Kasumi-1 (cell line): ENCODE results near the gene SLC7A14.
A peak's percentile ranks its signal among the peaks of the same experiment; 100 is the strongest.

Source experiments
- DNase-seq, 2 experiments: peaks; one replicate each; lab custom pipeline; 2025; lab: John Stamatoyannopoulos, UW

SLC7A14 gene

DNA sequence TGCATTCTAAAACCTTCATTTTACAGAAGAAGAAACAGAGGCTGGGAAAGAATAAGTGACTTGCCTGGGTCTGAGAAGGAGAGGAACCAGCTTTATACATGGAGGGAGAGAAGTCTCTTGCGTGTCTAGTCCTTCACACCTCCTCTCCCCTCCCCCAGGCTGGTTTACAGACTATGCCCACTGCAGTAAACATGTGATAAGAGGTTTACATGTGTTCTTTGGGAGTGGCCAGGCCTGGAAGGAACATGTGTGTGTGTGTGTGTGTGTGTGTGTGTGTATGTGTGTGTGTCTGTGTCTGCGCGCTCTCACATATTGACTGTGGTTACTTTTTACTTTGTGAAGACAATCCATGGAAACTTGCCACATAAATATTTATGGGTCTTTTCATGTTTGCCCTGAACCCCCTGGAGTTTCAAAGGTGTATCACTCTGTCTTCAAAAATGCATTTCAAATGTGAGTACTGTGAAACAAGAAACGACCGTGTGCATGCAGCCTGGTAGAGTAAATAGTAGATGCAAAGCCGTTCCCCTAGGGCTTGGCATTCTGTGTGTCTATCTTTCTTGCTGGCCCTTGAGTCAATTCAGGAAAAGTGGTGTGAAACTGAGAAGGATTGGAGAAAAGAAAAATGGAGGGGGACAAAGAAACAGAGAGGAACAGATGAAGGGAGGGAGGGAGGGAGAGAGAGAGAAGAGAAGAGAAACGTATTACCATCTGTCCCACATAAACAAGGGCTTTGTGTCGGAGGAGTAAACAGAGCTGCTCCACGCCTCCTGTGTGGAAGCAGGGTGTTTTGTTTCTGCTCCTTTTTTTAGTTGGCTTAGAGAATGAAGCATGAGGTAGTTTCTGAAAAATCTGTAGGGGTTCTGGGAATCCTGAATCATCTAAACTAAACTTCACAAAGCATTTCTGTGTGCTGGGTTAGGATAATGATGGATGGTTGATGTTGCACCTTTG, 115.5 kb downstream of the SLC7A14 start:
- DNase-seq, result no peak

DNA sequence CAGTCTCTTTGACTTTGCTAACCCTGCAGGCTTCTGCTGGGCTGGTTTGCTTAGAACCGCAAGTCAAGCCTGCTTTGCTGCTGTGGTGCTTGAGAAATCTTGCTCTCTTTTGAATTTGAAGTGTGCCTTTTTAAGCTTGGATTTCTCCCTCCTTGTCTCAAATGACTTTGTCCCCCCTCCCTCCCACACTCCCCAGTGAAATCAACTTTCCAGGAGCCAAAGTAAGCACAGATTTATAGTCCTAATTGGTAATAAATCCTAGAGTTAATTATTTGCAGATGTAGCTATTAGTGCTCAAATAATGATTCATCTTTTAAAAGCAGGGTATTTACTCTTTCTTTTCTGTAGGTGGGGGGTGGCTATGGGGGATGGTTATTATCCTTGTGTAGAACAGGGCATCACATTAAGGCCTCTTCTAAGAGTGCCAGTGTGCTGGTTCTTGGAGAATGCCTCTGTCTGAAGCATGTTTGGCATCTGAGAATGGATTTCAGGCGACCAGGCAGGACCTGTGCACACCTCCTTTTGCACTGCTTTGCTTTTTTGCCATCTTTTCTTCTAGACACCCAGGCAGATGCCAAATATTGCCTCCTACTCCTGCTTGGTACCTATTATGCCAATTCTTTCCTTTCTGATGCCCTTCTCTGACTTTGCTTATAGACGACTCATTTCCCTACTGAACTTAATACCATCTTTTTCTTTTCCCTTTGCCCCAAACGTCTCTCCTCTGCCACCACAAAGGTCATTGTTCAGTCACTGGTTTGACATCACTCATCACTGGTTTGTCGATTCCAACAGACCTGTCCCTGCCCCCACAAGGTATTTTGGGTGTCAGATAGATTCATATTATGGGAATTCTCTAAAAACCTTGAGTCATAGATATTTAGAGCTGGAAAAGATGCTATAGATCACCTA, 116.5 kb downstream of the SLC7A14 start:
- DNase-seq, result no peak

DNA sequence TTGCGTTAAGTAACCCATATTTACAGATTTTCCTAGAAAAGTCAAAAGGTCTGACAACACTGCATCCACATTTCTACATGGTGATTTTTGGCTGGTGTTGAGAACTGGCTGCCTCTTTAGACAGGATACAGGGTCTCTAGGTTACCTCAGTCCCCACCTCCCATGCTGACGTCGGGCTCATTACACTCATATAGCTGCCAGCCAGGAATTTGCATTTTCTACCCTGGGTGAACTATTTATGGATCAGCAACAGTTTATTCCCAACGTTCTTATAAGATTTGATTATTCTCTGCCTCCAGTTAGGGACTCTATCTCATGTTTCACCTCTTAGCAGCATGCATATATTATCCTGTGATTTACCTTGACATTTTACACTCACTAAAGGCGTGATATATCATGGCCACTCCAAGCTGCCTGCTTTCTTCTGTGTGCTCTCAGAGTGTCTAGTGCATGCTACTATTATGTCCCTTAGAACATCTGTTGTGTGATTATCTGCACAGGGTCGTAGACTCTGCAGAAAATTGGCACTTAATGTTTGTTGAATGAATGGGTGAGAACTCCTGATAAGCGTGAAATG, 118.2 kb downstream of the SLC7A14 start:
- no peak for DNase-seq

DNA sequence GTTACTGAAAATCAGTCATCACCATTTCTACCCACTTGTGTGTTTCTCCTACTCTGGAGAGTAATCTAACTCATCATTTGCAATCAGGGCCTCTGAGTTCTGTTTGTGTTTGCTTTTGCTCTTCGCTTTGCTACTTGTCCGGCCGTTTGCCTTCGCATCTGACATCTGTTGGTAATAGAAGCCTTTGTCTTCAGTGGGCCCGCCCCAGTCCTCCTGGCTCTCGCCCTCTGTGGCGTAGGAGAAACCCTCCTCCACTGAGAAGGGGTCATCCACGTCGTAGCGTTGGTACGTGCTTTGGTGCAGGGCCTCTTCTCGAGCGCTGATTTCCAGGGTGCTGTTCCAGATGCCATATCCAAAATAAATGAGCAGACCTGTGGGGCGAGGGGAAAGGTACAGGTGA, 118.9 kb downstream of the SLC7A14 start:
- no peak for DNase-seq

DNA sequence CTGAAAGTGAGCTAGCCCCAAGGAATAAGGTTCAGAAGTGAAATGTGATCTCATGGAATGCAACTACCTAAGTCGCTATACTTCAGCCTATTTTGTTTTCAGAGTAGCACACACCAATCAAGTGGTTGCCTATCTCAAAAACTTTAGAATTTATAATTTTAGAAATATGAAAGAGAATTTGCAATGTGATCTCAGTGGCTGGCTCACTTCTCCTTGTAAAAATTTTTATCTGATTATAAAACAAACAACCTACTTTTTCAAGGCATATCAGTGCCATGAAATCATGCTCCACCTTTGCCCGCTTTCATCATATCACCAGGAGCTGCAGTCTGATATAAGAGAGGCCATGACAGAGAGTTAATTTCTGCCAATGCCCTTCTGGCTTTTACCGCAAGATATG, 119.9 kb downstream of the SLC7A14 start:
- no peak for DNase-seq

DNA sequence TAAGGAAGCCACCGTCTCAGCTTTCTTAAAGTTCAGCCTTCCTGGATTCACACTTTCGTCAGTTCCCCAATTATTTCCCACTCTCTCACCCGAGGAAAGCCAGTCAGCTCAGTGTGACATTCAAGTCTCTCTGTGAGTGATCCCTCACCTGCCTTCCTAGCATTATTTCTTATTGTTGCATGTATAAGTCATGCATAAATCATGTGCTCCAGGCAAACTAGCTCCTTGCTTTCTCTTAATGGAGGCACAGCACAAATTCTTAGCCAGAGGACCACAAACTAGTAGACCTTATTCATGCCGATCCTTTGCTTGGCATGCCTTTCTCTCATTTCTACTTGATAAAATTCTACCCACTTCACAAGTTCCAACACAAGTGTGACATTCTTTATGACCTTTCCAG, 122.9 kb downstream of the SLC7A14 start:
- no peak for DNase-seq

DNA sequence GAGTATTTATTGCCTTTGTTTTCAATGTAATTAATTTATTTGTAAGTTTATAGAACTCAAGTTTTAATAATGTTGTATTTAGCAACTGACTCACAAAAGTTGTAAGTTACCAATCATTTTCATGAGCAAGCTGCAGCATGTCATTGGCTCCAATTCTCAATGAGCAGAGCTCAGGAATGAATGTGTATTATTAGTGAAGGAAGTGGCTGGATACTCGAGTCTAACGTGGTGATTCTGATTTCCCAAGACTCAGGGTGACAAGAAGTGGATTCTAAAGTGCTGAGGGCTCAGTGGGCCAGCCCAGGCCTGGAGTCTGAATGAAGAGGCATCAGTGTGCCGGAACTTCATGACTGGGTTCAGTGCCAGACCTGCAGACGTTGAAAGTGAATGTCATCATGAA, 127.6 kb downstream of the SLC7A14 start:
- no peak for DNase-seq

DNA sequence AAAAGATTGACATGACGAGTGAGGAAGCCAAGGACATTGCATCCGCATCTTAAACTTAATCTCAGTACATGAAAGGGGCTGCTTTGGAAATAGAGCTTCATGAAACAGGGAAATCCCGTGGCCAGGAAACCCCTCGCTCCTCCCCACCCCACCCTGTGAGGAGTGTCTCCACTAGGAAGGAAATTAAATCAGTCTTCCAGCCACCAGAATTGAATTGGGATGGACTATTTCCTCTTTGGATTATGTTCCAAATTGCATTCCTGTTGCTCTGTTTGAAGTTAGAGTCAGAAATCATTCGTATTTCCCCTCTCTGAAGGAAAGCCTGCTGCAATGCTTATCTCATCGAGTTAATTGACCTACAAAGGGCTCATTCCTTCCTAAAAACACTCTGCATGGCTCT, 131.4 kb downstream of the SLC7A14 start:
- DNase-seq, result no peak

DNA sequence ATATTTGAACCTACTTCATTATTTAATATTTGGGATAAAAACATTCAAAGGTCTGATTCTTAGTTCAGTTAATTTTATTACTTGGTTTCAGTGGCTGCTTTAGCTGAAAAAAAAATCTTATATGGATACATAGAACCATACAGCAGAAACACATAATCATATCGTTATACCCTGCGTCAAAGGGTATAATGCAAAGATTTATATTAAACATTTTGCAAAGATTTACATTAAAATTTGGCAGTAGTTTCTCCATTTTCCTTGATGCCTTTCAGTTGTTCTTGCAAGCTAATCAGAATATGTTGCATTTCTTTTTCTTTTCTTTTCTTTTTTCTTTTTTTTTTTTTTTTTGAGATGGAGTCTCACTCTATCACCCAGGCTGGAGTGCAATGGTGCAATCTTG, 135.8 kb downstream of the SLC7A14 start:
- DNase-seq, result no peak

DNA sequence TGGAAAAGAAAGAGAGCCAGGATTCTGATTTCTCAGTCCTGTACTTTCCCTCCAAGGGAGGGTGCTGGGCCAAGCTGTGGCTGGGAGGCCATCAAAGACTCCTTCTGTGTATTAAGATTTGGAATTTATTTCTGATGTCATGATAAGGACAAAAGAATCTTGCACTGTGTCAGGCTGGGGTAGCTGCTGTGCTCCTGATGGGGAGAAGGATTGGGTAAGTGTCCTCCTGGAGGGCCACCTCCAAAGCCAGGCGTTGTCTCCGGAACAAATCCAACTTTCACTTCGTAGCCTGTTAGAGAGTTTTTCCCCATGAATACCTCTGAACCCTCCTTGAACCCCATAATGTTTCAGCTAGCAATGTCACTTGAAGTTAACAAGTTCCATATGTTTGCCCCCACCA, 137.3 kb downstream of the SLC7A14 start:
- no peak for DNase-seq

- DNase-seq, result no peak
These were observed 142.4 kb downstream of the SLC7A14 start for GRCh38 chr3:170443457-170443856.

GRCh38 chr3:170442947-170443346, 142.9 kb downstream of the SLC7A14 start:
- no peak for DNase-seq

DNA sequence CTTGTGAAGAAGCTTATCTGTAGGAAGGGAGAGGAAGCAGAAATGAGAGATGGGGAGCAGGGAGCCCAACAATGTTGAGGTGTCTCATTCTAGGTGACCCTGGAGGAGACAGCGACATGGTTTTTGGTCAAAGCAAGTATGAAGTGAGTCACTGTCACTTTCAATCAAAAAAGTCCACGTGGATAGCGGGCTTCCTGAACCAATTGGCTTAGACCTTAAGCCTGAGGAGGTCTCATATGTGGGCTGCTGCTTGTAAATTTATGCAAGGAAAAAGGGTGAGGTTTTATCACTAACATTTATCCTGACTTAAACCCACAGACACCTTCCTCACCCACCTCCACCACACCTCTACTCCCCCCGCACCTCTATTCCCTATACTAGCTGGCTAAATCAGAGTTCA, 144.5 kb downstream of the SLC7A14 start:
- no peak for DNase-seq

- DNase-seq, result no peak
These were observed 145.5 kb downstream of the SLC7A14 start for GRCh38 chr3:170440344-170440743.

- DNase-seq, result no peak
These were observed 147.0 kb downstream of the SLC7A14 start for GRCh38 chr3:170438836-170439235.

GRCh38 chr3:170437696-170438407, 148.0 kb downstream of the SLC7A14 start:
- no peak for DNase-seq

GRCh38 chr3:170437176-170437575, 148.7 kb downstream of the SLC7A14 start:
- no peak for DNase-seq

- DNase-seq, result no peak
These were observed 149.2 kb downstream of the SLC7A14 start for GRCh38 chr3:170436697-170437096.

- DNase-seq, result no peak
These were observed 153.5 kb downstream of the SLC7A14 start for GRCh38 chr3:170432416-170432815.

GRCh38 chr3:170431054-170431453, 154.8 kb downstream of the SLC7A14 start:
- no peak for DNase-seq

GRCh38 chr3:170429050-170429449, 156.8 kb downstream of the SLC7A14 start:
- DNase-seq, result peak; percentile 19 to 20

- no peak for DNase-seq
These were observed 157.8 kb downstream of the SLC7A14 start for GRCh38 chr3:170428095-170428494.
